Subcutaneous adipose tissue (tissue), 4 donors: ENCODE data around the gene CAMTA1. TPM values are rescaled to one million over a fixed set of nuclear protein-coding genes. Genes with fewer than 3 reads are reported as not detected.

Source experiments
- total RNA-seq, 4 donors: library from RNA; depleted of rRNA; stranded (reverse); fragments of >200 nt; gene quantifications; one replicate each; pipeline ENCODE4 v1.1.0, GENCODE V29; 2016
- TF ChIP-seq, protein P1 (sequence below): fragments of 450-650 bp; IDR thresholded peaks from one replicate; pipeline ENCODE4 v1.5.1; 2016; ENCODE audit warnings: low read depth, mild to moderate bottlenecking, control low read depth, antibody characterized with exemption, moderate library complexity

Gene CAMTA1
- total RNA-seq, 4 donors from 2014 or later, result 58.6 to 82.5 (median 78.0) TPM

DNA sequence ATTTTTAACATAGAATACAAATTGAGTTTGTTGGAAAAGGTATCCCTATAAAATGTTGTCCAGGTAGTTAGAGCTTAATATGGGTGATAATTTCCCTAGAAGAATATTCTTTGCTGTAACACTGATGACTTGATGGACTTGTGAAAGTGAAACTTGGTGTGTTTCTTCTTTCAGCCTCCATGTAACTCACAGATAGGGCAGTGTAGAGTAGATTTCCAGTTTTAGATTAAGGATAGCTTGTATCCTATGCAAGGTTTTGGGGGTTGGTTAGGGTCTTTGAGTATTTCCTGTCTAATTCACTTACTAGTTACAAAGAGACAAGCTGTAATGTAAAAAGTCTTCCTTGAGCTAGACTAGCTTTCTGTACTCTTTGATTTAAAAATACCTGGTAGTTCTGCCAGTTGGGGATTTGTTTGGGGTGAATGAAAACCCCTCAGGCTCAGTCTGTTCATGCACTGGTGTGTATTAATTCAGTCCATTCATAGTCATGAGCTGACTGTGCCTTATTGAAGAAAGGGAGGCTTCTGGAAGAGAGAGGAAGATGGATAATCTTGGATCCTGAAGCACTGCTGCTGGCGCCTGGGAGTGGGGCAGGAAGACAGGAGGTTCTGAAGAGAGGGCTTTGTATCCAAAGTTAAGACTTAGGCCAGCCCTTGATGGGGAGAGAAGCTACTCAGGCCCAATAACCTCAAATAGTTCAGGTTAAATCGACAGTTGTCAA lies 83.6 kb downstream of the CAMTA1 start:
- TF ChIP-seq, protein P1, sequence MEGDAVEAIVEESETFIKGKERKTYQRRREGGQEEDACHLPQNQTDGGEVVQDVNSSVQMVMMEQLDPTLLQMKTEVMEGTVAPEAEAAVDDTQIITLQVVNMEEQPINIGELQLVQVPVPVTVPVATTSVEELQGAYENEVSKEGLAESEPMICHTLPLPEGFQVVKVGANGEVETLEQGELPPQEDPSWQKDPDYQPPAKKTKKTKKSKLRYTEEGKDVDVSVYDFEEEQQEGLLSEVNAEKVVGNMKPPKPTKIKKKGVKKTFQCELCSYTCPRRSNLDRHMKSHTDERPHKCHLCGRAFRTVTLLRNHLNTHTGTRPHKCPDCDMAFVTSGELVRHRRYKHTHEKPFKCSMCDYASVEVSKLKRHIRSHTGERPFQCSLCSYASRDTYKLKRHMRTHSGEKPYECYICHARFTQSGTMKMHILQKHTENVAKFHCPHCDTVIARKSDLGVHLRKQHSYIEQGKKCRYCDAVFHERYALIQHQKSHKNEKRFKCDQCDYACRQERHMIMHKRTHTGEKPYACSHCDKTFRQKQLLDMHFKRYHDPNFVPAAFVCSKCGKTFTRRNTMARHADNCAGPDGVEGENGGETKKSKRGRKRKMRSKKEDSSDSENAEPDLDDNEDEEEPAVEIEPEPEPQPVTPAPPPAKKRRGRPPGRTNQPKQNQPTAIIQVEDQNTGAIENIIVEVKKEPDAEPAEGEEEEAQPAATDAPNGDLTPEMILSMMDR, result no peak

DNA sequence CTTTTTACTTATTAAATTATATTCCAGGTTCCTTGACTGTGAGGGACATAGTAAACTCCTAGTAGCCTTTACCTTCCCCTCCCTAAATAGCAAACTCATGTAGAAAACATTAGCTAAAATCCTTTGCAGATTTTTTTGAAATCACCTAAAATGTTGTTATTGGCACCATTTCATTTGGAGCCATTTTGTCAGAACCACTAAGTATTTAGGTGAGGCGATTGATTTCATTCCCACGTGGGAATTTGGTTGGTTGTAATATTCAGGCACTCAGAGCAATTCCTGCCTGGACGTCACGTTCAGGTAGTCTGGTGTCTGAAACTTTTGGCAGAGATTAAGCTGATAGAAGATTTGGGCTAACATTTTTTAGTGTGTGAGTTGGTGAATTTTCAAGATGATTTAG lies 84.3 kb downstream of the CAMTA1 start:
- TF ChIP-seq, protein P1, result no peak

DNA sequence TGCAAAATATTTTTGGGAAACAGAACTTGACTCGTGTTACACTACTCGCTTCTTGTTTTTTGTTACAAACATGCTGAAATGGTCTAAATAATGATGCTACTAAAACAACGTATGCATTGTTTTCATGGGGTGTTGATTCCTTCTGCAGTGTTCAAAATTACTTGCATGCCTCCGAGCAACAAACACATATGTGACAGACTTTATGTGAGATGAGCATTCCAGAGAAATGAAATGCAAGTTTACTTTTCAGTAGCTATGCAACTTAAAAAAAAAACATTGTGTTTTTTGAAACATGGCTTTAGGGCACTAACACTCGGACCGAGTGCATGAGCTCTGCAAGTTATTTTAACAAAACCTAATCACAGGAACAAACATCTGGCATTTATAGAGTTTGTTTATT lies 84.8 kb downstream of the CAMTA1 start:
- TF ChIP-seq, protein P1, result no peak

DNA sequence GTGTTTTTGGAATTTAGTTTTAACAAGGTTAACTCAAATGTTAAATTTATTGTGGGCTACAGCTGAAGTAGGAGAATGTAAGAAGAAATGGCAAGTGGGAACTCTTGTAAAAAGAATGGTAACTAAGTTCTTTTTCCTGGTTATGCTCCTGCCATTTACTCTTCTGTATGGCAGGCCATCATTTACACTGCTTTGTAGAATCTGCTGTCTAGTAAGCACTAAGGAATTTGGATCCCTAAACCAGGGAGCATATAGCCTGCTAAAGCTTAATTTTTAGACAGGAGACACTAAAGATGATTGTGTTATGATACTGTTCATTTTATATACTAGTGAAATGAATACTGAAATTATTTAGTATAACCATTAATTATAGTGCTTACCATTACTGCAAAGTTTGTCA lies 85.3 kb downstream of the CAMTA1 start:
- TF ChIP-seq, protein P1, result no peak

DNA sequence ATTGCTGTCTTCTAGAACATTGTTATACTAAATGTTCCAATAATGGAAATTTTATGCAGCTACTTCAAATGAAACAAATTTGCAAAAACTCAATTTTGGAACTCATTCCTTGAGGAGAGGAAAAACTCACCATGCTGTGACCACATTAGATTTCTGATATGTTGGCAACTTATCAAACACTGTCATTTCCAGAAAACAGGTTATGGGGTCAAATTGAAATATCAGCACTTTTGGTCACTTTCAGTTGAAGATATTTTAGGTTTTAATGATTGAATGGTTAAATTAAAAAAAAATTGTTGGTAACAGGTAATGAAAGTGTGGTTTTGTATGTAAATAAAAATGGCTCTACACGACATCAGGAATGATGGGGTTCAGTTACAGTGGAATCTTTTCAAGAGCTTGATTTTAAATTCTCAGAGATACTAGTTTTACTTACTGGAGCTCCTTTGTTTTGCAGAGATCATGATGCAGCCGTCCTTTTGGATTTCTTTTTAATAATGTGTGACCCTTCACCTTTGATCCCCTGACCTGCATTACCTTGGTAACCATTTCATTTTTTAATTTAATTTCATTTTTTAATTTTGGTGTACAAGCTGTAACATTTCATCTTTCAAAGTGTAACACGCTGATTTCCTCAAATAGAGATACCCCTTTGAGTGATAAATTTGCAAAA lies 86.2 kb downstream of the CAMTA1 start:
- TF ChIP-seq, protein P1, result no peak

DNA sequence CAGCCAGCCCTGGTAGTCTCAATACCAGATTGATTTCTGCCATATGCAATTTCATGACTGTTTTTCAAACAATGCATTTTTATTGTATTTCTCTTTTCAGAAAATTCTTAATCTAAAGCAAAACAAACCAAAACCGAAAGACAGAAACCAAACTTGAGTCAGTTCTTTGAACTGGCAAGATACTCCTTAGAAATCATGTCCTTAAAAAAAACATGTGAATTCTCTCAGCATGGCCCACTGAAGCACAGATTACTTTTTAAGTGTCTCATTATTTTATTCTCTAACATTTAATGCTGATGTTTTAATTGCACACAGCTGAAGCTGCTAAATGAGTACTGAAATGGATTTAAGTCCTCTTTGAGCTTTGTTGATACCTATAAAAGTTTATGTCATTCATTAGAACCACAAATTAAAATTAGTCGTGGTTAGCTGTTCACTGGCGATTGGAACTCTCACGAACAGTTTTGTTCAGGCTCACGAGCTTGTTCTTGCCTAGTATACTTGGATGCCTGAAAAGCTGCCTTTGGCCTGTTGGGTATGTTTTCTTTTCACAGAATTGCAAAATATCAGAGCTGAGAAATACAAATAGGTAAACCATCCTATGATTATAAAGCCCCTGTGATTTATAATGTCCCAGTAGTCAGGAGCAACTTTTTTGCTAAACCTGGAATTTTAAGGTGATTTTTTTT lies 87.5 kb downstream of the CAMTA1 start:
- TF ChIP-seq, protein P1, result no peak
